NCI-H1930 (cell line): ENCODE results near the gene CHD2.
A peak's percentile ranks its signal among the peaks of the same experiment; 100 is the strongest.
"Not testable (repeated sequence)": the region's sequence is repeated elsewhere in the genome, so short reads cannot be mapped to it uniquely, and the experiment has no call there.

Experiments
- DNase-seq, 2 experiments: peaks; one replicate each; lab custom pipeline; 2025; lab: John Stamatoyannopoulos, UW

CHD2 gene

DNA sequence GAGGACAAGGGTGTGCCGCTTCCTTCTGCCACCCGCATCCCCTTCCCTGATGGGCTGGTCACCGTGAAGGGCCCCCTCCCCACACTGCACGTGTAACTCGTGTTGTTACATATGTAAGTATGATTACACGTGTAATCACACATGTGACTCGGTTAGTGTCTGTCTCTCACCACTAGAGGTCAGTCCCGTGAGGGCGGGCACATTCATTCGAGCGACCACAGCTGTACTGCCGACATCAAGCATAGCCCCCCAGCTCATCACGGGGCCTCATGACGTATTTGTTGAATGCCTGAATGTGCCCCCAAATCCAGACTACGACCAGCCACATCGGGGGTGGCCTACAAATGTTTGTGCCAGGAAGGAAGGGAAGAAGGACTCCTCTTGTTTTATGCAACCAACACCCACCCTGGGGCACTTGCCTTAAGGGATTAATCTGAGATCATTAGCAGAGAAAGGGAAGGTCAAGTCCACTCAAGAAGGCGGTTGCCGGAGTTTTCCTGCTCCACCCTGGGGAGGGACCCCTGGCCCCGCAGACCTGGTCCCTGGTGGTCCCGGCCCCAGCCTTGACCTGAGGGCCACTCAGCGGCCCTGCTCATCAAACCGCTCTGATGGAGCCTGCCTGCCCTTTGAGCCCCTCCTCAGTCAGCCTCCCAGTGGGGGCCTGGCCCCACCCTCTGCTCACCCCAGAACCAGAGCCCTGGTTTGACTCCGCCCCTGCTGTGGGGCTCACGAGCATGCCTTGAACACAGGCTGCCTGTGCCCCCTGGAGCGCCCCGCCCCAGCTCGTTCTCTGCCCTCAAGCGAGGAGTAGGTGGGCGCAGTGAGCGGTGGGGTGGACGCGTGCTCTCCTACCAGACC lies 136.1 kb downstream of the CHD2 start:
- peak in 1 of 2 experiments; percentile 5 for DNase-seq

DNA sequence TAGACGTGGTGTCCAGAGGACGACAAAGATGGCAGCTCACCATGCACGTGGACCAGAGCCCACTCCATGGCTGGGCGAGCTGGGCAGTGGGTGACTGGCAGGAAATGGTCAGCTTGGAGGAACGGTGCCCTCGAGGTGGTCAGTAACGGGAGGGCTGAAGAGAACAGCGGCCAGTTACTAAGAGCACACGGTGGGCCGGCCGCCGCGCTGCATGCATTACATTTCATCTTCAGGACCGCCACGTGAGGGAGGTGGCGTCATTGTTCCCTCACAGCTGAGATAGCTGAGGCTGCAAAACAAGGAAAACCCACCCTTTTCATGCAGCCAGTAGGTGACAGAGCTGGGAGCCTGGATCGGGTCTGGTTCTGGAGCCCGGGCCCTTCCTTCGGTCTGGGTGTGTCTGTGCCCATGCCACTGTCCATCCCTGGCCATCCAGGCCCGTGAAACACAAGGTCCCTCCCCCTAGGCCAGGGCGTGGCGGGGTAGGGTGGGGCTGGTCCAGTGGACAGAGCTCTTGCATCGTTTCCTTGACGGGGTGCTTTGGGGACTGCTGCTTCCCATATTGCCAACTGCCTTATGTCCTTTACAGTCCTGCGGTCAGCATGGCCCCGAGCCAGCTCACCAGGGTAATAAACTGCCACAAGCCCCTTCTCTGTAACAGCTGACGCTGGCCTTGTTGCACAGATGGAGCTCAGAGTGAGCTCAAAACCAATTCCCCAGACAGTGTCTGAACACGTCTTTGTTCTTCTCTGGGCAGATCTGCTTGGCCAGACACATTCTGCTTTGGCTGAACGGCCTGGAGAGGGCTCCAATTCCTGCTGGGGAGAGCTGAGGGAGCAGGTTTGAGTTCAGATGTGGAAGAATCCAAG lies 137.1 kb downstream of the CHD2 start:
- no peak for DNase-seq

DNA sequence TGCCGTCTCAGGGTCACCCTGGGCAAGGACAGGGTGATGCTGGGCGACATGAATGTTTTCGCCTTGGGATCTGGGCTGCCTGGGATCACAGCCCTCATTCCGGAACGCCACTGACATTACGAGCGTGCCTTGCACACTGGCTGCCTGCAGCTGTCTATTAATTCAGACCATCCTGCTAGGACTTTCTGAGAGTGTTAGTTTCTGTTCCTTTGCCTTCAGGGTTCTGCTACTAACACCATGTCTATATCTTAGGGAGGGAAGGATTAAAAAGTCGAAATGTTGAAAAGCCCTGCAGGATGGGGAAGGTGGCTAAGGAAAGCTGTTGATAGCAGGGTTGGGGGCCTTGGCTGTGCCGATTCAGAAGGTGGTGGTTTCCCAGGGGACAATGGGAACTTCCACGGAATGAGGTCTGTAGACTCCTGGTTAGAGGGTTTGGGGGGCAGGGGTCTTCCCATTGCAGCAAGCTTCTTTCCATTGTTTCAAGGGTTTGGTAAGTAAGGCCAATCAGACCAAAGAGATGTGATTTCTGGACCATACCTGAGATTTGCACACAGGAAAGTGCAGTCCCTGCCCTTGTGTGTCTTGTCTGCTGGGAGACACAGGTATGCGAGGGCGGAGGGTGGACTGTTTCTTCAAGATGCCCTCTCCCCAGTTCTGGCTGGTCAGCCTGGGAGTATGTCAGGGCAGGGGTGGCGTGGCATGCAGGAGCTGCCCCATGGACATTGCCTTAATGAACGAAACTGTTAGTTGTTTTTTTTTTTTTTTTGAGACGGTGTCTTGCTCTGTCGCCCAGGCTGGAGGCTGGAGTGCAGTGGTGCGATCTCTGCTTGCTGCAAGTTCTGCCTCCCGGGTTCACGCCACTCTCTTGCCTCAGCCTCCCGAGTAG lies 137.9 kb downstream of the CHD2 start:
- no peak for DNase-seq

DNA sequence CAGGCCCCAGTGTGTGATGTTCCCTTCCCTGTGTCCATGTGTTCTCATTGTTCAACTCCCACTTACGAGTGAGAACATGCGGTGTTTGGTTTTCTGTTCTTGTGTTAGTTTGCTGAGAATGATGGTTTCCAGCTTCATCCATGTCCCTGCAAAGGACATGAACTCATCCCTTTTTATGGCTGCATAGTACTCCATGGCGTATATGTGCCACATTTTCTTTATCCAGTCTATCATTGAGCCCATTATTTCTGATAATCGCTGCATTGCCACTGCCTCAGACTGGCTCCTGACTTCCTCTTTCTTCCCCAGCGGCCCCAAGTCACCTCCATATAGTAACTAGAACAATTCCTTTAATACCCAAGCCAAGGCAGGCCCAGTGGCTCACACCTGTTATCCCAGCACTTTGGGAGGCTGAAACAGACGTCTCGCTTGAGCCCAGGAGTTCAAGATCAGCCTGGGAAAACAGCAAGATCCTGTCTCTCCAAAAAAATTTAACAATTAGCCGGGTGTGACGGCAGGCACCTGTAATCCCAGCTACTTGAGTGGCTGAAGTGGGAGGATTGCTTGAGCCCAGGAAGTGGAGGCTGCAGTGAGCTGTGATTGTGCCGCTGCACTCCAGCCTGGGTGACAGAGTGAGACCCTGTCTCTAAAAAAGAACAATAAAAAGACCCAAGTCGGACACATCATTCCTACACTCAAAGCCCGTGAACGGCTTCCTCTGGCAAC lies 139.6 kb downstream of the CHD2 start:
- DNase-seq, result not testable (repeated sequence)

DNA sequence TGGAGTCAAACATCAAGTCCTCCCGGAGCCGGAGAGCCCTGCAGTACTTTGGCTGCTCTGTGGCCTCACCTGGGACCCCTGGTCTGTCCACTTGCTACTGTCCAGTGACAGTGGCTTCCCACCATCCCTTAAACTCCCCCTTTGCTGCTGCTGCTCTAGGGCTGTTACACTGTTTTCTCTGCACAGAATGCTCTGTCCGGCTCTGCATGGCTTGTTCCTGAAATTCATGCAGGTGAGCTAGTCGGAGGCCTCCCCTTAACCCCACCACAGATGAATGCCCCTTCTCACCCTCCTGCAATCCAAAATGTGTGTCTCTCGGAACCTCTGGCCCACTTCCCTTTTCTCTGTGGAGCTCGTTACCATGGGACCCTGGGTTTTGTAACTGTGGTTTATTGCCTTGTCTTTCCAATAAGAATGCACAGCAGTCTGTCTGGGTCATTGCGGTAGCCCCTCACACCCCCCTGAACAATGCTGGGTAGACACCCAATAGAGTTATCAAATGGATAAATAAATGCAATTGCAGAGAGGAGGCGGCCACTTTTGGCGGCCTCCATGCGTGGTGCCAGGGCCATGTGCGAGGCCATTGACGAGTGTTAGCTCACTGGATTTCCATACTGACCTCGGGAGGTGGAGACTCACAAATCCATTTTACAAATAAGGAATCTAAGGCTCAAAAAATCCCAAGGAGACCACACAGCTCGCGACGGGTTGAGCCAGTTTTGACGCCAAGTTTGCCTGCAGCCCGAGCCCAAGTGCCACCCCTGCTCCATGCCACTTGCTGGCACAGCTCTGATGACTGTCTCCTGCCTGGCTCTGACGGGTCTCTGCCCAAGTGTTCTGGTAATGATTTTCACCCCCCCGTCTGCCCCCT lies 140.4 kb downstream of the CHD2 start:
- no peak for DNase-seq

DNA sequence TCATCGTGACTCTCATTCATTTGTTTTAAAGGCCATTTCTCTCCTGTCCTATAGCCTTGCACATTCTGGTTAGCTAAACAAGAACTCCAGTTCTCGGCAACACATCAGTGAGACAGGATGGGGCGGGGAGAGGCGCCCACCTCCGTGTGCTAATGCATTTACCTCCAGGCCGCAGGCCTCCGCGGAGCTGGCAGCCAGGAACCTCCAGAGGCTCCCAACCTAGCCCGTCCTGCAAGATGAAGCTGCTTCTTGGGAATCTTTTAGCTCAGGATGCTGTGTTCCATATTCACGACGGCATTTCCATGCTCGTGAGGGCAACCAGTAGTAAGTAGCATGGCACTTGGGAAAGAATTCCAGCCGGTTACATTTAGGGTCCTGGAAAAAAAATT lies 141.0 kb downstream of the CHD2 start:
- DNase-seq, result no peak

DNA sequence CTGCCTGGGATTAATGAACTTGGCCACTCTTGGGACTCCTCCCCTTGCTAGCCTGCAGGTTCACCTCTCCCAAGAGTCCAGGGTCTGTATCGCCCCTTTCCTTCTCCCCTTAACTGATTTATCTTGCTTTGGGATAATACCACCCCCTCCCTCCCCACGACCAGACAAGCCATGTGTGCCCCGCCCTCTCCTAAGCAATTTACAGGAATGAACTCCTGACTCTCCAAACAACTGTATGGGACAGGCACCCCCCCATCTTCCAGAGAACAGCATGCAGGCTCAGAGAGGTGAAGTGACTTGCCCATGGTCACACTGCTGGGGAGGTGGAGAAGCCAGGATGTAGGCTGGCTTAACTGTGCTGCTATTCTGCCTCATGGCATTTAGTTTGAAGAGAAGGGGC lies 142.1 kb downstream of the CHD2 start:
- DNase-seq, result no peak

DNA sequence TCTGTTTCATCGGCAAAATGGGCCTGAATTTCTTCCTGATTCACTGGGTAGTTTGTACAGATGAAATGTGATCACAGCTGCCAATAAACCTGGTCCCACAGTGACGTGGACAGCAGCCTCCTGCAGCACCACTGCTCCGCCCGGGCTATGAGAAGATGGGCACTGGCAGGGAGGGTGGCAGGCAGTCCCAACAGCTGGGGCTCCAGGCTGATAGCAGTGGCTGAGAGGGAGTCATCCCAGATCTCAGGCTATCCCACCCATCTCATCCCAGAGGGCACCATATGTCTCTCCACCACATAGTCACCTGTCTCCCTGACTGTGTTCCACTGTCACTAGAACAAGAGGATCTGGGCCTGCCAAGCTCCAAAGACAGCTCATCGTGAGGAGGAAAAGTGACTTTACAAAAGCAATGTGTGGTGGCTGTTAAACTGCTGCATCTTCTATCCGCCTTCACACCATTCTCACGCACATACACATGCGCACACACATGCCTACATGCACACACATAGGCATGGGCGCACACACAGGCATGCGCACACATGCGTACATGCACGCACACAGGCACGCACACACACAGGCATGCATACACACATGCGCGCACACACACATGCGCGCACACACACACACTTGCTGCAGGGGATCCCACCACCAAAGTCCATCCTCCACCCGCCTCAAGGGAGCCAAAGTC lies 142.7 kb downstream of the CHD2 start:
- no peak for DNase-seq

DNA sequence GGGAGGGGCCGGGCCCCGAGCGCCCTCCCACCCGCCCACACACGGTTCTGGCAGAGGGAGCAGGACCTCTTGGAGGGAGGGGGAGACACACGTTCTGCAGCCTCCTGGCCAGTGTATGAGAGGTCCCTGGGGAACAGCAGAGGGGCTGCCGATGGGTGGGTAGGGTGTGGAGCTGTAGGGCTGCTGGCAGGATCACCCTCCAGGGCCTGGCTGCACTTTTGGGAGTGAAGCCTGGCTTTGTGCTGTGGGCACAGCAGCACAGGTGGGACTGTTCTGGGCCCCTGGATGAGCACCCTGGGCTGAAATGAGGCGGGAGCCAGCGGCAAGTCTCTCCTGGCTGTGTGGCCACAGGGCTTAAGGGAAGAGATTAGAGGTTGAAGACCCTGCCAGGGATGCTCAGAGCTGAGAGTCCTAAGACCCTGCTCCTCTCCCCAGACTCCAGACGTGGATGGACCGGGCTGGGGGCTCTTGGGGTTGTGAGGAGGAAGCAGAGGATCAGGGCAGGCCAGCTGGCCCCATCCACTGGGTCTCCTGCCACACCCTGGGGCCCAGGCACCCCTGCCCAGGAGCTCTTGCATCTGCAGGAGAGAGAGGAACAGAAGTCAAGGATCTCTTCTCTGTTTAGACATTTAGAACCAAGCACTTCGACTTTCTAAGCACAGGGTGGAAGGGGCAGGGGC lies 143.6 kb downstream of the CHD2 start:
- DNase-seq, result no peak

DNA sequence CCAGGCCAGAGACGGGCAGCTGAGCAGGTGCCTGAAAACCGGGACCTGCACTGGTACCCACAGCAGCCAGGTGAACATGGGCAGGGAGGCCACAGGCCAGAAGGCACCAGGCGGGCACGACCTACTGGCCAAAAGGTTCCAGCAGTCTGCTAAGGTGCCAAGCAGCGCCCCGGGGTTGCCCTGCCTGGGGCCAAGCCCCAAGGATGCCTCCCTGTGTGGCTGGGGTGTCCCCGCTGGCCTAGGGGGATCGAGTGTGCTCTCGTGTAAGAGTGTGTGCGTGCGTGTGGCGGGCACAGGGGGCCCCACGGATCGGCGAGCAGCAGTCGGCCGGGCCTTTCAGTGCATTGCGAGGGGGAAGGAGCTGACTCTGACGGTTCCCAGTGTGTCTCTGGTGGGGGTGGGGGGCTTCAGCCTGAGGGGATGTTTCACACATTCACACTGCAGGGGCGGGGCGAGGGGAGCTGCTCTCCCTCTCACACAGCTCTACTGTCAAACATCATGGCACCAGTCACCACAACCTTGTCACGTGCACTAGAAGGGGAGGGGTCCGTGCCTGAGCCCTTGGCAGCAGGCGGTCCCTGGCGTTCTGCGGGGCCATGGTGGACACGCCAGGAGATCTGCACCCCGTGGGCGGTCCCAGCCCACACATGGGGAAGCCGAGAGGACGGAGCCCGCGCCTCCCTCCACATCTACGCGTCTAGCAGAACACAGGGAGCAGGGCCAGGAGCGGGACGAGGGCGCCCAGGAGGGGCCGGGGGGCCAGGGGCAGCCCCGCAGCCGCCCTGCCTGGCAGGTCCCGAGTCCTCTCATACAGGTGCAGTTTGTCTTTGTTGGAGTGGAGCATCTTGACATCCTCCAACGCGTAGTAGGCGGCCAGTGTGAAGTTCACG lies 144.4 kb downstream of the CHD2 start:
- DNase-seq, result no peak

DNA sequence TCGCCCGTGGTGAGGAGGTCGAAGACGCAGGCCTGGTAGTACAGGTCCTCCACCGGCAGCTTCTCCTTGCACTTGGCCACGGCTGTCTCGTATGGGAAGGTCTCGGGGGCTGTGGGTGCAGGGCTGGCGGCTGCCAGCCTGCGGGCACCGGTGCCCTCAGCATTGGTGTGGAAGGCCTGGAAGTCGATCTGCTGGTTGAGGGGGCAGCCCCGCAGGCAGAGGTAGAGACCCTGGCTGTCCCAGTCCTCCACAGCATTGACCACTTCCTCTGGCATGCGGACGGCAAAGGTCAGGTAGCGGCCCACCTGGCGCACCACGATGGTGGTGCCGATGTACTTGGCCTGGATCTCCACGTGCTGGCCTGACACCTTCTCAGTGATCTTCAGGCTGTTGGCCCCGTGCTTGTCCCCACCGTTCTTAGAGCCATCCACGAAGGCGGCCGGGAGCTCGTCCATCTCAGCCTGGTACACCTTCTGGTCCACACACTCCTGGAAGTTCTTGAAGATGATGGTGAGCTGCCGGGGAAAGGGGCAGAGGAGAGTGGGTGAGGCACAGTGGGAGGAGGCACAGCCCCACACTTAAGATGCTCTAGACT lies 145.2 kb downstream of the CHD2 start:
- no peak for DNase-seq

DNA sequence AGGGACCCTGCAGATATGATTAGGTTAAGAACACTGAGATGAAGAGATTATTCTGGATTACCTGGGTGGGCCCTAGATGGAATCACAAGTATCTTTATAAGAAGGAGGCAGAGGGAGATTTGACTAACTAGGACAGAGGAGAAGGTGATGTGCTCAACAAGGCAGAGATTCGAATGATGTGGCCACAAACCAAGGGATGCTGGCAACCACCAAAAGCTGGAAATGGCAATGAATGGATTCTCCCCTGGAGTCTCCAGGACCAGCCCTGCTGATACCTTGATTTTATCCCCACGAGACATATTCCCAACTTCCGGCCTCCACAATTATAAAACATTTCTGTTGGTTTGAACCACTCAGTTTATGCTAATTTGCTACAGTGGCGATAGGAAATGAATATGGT lies 146.0 kb downstream of the CHD2 start:
- DNase-seq, result no peak

DNA sequence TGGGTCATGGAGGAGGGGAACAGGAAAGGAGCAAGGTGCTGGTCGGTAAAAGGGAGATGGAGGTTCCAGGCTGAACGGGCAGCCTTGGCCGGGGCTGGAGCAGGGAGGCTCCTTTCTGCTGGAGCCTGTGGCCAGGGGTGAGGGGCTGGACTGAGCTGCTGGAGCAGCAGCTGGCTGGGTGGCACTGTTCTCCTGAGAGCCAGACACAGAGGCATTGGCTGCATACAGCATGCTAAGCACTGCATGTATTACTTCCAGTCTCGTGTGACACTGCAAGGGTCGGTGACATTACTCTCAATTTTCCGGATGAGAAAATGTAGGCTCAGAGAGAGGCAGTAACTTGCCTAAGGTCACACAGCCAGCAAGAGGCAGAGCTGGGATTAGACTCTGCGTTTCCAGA lies 146.6 kb downstream of the CHD2 start:
- no peak for DNase-seq

DNA sequence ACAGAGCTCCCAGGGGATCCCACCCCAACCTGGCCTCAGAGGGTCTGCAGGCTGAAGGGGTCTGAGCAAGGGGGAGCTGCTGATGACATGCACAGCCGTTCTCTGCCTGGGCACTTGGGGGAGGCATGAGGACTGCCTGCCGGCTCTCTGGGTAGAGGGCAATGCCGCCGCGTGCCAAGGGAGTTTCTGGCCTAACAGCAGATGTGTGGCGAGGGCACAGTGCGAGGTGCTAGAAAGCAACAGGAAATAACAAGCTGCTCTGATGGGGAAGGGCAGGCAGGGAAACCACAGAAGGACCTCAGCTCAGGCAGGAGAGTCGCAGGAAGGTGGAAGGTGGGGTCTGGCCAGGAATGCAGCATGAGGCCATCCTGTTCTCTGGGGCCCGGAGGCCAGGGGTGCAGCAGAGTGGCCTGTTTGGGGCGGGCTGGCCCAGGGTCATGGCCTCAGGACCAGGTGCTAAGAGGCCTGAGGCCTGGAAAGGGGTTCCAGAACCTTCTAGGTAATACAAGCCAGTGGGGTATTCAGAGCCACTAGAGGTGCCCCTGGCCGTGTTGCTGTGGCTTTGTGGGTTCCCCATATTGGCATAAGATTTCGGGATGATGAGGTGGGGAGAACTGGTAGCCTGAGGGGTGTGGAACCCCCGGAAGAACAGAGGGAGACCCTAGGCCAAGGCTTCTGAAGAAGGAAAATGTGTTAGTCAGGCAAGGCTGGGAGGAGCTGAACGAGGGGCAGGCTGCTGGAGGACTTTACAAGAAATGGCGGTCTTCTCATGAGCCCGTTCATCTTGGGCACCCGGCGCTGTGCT lies 147.7 kb downstream of the CHD2 start:
- DNase-seq, result no peak

DNA sequence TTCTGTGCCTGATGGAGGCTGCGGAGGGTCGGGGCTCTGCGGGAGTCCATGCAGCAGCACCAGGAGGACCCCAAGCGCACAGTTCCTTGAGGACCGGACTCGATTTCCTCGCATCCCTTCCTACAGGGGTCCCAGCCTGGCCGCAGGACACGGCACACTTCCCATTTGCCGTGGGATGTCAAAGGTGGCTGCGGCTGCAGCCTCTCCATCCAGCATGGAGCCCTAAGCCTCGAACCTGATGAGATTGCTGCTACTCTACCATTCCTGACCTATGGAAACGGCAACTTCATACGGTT lies 148.2 kb downstream of the CHD2 start:
- DNase-seq, result no peak

DNA sequence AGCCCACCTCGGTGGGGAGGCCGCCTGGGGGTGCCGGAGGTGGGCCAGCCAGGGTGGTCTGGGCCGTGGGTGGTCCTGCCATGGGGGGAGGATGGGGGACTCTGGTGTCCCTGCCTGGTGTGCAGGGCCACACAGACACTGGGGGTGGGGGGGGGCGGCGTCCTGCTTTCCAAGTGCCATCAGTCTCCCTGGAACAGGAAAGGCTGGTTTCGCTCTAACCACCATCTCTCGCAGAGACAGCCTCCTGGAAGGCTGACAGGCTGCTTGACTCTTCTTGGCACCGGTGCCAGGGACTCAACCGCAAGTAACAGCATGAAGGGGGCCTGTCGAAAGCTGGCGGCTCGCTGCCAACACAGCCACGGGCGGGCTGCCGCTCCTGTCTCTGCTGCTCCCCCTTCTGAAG lies 148.6 kb downstream of the CHD2 start:
- DNase-seq, result no peak

DNA sequence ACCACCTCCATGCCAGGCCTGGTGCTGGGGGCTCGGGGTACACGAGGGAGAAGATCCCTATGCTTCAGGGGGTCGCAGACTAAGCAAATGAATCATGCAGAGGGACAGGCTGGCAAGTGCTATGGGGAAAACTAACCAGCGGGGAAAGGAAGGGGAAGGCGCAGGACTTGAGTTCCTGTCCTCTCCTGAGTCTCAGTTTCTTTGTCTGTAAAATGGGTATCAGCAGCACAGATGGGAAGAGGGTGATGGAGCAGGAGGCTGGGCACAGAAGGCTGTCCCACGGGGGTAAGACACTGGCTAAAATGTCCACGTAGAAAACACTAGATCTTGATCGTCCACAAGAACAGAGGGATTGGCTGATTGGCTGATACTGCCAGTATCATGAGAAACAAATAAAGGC lies 149.1 kb downstream of the CHD2 start:
- no peak for DNase-seq
